Hematopoietic multipotent progenitor cell treated with erythropoietin and hydrocortisone succinate and interleukin-3 and kit ligand, for 4 days (in vitro differentiated cells): ENCODE results near the gene ETV5.

Experiments used
- DNase-seq: peaks from one replicate; pipeline ENCODE4 v3.0.0-alpha.2; 2015

Gene ETV5

GRCh38 chr3:186108941-186109865 lies at the start of gene ETV5:
Gene ETV5 (minus strand): TSS chr3:186109089. CDS start chr3:186105868, 3,221 bp downstream.
- DNase-seq: peak; percentile 100

GRCh38 chr3:186154641-186155040 lies 45.8 kb upstream of the ETV5 start:
- no peak for DNase-seq

DNA sequence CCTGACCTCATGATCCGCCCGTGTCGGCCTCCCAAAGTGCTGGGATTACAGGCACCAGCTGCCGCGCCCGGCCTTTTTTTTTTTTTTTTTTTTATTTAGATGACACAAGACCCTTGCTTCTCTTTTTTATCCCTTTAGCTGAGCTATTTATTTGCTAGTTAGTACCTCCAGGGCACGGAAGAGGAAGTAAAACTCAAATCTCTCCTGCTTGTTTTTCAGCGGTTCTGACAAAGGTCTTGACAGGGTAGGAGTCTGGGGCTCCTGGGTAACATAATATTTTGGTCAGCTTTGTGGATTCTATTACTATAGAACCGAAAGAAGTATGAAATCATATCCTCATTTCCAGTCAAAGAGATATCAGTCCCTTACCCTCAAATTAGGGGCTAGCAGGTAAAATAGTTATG lies 44.0 kb upstream of the ETV5 start:
- peak; percentile 75 for DNase-seq

DNA sequence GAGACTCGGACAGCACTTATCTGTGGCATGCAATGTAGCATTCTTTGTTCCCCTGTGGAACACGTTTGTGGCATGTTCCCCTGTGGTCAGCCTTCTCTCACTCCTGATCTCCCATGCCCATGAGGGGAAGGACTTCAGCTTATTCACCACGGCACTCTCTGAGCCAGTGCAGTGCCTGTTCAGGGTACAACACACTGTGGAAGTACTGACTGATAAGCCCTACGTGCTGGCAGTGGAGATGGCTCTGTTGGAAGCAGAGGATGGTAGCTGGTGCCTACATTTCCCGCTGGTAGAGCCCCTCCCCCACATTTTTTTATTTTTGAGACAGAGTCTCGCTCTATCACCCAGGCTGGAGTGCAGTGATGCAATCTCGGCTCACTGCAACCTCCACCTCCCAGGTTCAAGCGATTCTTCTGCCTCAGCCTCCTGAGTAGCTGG lies 43.5 kb upstream of the ETV5 start:
- DNase-seq: peak; percentile 29

DNA sequence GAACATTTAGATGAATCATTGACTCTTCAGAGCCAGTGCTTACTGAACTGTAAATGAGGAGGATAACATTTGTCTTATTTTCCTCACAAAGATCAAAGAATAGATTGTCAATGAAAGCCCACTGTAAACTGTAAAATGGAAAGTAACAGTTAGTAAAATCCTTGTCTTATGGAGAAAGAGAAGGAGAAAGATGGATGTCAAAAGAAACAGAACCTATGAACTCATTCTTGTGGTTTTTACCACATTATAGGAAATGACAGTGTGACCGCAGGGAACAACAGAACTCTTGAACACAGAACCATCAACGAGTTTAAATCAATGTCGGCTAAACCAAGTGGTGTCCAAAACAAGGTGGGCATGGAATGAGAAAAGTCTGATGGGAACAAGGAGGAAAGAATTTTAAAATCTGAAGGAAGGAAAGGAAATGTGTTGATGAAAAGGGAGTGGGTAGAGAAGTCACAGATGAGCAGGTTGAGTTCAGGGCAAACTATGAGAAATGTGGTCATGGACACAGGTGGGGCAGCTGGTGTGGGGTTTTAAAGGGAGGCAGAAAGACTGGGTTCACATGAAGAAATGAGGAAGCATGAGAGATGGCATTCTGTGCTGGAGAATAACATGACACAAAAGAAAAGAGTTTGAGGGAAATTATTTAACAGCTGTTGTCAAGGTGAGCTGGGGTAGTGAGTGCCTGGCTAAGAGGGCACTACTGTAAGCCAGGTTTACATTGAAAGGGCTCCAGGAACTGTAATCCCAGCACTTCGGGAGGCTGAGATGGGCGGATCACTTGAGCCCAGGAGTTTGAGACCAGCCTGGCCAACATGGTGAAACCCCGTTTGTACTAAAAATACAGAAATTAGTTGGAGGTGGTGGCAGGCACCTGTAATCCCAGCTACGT lies 42.4 kb upstream of the ETV5 start:
- peak; percentile 46 for DNase-seq

DNA sequence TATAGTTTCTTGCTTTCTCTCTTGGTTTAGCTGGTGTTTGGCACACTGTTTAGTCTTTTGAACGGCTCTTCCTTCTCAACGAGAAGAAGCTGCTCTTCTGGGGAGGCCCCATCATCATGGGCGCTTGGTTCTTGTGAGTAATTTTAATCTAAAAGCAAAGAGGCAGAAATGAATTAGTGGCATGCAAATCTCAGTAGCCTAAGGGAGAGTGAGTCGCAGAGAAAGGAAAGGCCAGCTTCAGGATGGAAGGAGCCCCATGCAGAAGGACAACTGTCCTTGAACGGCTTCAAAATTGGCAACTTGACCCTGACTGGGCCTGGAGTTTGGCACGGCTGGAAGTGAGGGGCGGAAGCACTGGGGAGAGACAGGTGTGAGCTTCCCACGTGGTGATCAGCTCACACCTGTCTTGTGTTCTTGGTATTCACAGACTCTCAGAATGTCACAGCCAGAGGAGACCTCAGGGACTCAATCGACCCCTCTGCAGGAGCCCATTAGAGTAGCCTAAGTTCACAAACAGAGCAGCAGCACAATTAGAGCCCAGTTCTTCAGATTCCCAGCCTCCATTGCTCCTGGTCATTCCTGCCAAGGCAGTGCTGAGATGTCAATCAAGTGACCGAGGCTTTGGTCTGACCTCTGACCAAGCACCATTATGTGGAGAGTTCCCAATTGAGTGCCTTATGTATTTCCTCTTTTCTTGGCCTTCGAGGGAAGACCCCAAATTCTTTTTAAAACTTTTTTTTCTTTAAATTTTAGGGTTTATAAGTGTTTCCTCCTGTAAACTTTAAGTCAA lies 41.3 kb upstream of the ETV5 start:
- no peak for DNase-seq

DNA sequence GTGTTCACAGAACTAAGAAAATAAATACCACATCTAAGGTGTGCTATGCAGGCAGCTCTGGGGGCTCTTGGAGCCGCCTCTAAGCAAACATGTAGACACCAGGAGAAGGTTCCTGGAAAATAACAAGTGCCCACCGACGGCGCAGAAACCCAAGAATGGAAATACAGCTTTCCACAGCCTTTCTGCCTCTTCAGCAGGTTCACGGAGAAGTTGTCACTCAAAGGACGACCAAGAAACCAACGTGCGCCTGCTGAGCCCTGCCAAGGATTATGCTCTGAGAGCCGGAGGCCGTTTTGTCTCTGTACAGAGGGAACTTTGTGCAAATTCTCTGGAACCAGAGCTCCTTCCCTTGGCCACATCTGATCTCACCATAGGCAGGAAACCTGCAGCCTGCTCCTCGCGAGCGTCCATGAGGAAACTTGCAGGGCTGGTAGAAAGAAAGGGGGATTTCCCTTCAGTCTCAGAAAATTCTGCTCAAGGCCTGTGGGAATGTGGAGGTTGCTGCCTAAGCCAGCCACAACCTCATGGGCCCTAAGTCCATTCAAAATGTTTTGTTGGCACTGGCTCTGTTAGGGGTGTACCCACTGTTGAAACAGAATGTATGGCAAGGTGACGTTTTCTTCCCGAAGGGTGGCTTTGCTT lies 40.6 kb upstream of the ETV5 start:
- no peak for DNase-seq

GRCh38 chr3:186144257-186144656 lies 35.4 kb upstream of the ETV5 start:
- DNase-seq: no peak

DNA sequence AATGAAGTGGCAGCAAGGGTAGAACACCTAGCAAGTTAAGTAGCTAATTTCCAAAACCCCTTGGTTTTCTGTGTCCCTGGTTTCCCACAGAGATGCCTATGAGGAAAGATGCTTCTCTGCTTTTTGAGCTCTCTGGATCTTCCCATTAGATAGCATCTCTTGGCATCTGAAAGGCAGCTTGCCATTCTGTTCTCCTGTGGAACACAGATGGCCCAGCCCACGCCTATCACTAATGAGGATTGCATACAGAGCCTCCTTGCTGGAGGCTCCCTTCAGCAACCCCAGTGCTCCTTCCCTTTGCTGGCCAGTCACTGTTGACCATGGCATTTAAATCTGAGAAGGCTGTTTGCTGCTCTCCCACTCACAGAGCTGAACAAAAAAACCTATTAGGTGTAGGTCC lies 34.4 kb upstream of the ETV5 start:
- DNase-seq: no peak

GRCh38 chr3:186142393-186142932 lies 33.6 kb upstream of the ETV5 start:
- peak; percentile 19 for DNase-seq

GRCh38 chr3:186141790-186142189 lies 32.9 kb upstream of the ETV5 start:
- DNase-seq: no peak

DNA sequence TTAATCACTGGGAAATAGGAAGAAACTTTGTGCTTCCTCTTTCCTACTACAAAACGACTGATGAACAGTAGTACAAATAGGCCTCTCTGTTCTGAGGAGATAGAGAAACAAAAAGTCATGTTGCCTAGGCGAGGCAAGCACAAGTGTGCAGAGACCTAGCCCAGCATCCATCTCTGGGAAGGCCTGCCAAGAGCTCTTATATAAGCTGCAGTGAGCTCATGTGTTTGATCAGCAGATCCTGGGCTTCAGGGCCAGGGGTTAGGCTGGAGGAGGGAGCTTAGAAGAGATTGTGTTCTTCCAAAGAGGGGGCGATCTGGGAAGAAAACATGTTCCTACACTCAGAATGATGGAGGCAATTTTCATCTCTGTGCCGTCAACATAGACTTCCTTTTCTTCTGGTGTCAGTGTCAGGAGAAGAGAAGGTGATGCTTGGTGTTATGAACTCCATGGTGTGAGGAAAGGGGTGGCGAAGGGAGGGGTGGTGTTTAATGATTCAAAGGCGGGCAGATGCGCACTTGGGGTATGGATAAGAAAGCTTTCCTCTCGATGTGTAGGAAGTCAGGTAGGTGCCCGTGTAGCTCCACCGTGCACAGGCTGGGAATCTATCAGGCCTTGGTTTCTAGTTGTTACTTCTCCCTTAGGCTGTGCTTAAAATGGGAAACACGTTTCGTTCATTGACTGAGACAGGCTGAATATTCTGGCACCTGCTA lies 29.5 kb upstream of the ETV5 start:
- no peak for DNase-seq

DNA sequence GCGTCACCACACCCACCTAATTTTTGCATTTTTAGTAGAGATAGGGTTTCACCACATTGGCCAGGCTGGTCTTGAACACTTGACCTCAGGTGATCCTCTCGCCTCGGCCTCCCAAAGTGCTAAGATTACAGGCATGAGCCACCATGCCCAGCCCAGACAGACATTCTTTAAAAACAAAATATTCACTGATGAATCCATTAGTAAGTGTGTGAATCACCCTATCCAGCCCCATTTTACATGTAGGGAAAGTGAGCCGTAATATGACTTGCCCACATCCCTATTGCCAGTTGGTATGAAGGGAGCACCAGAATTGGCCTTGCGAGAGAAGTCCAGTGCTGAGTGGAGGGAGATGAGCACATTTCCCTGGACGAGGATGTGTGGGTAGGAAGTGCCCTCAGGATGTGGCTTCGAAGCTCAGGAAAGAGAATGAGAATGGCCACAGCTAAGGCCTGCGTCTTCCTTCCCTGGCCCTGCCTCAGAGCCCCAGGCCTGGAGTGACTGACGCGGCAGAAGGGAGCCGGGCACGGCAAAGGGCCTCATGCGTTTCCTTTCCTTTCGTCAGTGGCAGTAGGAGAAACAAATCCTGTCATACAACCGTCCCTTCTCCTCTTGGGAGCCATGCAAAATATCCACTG lies 28.3 kb upstream of the ETV5 start:
- no peak for DNase-seq

DNA sequence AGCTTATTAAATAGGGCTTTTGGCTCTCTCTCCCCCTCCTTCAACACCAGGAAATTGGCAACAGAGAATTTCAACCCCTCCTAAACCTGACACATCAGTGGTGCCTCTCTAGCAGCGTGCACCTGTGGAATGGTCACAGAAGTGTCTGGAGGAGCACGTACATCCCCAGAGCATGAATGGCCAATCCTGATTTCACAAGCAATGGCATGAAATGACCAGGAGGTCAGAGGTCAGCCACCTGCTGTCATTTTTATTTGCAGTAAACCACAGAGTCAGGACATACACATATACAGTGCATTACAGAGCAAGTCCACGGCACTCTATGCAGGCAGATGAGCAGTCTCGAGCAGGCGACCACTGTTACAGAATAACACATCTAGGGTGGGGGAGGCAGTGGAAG lies 25.1 kb upstream of the ETV5 start:
- no peak for DNase-seq

GRCh38 chr3:186132487-186132886 lies 23.6 kb upstream of the ETV5 start:
- DNase-seq: no peak

DNA sequence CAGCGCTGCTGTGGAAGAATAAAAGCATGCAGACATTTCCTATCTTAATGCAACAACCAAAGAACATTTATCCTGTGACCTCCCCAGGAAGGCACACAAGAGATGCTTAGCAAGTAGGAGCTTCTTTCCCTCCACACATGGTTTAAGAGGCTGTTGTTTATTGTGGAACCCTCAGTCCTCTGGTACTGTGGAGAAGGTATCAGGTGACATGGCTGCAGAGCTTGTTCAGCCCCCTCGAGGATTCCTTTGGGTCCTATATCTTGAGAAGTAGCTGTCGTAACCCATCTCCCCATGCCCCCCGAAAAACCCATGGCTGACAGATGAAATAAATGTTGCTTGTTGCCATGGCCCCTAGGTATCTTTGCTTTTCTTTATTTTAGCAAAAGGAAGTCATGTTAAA lies 20.3 kb upstream of the ETV5 start:
- no peak for DNase-seq

DNA sequence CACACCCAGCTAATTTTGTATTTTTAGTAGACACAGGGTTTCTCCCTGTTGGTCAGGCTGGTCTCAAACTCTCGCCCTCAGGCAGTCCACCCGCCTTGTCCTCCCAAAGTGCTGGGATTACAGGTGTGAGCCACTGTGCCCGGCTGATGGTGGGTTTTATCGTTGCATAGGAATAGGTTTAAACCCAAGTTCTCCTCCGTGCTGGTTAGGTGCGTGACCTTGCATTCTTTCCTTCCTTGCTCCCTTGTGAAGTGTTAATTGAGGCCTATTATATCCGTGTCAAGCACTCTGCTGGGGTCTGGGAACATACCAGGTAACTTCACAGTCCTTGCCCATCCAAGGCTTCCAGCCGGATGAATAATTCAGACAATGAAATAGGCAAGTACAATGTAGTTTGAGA lies 19.3 kb upstream of the ETV5 start:
- no peak for DNase-seq

GRCh38 chr3:186127463-186127862 lies 18.6 kb upstream of the ETV5 start:
- no peak for DNase-seq

DNA sequence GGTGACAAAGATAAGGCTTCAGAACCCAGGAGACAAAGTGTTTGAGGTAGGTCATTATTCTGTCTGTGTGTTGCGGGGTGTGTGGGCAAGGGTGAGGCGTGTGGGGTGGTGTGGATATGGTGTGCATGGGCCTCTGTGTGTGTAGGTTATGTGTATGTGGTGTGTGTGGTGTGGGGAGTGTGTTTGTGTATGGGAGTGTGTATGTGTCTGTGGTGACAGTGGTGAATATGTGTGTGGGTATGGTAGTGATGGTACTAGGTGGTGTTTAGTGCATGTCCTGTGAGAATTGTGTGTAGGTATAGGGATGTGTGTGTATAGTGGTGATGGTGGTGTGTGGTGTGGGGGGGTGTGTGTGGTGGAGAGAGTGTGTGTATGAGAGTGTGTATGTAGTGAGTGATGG lies 16.2 kb upstream of the ETV5 start:
- DNase-seq: no peak

GRCh38 chr3:186124592-186124991 lies 15.7 kb upstream of the ETV5 start:
- DNase-seq: no peak

GRCh38 chr3:186123012-186123411 lies 14.1 kb upstream of the ETV5 start:
- DNase-seq: no peak
